Embryonic facial prominence (tissue), 1 donor: ENCODE results near the gene LDLRAD4.
"Not testable (repeated sequence)": the region's sequence is repeated elsewhere in the genome, so short reads cannot be mapped to it uniquely, and the experiment has no call there.

Source experiments
- DNase-seq: peaks from one replicate; pipeline ENCODE4 v3.0.0-alpha.2; 2016; ENCODE audit errors: extremely low spot score

LDLRAD4 gene

GRCh38 chr18:13462686-13463085 lies 244.1 kb downstream of the LDLRAD4 start:
- DNase-seq: no peak

GRCh38 chr18:13463526-13464210 lies 245.1 kb downstream of the LDLRAD4 start:
- no peak for DNase-seq

- DNase-seq: no peak
These were observed 246.0 kb downstream of the LDLRAD4 start for GRCh38 chr18:13464432-13465123.

GRCh38 chr18:13465124-13465446 lies 246.5 kb downstream of the LDLRAD4 start:
- no peak for DNase-seq

- DNase-seq: no peak
These were observed 246.9 kb downstream of the LDLRAD4 start for GRCh38 chr18:13465476-13465875.

- DNase-seq: no peak
These were observed 252.1 kb downstream of the LDLRAD4 start for GRCh38 chr18:13470516-13471197.

- DNase-seq: no peak
These were observed 252.8 kb downstream of the LDLRAD4 start for GRCh38 chr18:13471198-13471845.

GRCh38 chr18:13471971-13472628 lies 253.5 kb downstream of the LDLRAD4 start:
- no peak for DNase-seq

GRCh38 chr18:13473751-13474150 lies 255.2 kb downstream of the LDLRAD4 start:
- DNase-seq: no peak

- no peak for DNase-seq
These were observed 255.8 kb downstream of the LDLRAD4 start for GRCh38 chr18:13474336-13474735.

GRCh38 chr18:13474907-13475545 lies 256.5 kb downstream of the LDLRAD4 start:
- DNase-seq: no peak

- DNase-seq: not testable (repeated sequence)
These were observed 257.8 kb downstream of the LDLRAD4 start for GRCh38 chr18:13476312-13476711.

- DNase-seq: no peak
These were observed 258.7 kb downstream of the LDLRAD4 start for GRCh38 chr18:13477147-13477683.

- DNase-seq: no peak
These were observed 262.2 kb downstream of the LDLRAD4 start for GRCh38 chr18:13480571-13481255.

GRCh38 chr18:13481331-13481730 lies 262.8 kb downstream of the LDLRAD4 start:
- no peak for DNase-seq

- DNase-seq: no peak
These were observed 263.5 kb downstream of the LDLRAD4 start for GRCh38 chr18:13481820-13482617.

- no peak for DNase-seq
These were observed 264.0 kb downstream of the LDLRAD4 start for GRCh38 chr18:13482618-13482945.

- DNase-seq: no peak
These were observed 265.0 kb downstream of the LDLRAD4 start for GRCh38 chr18:13483316-13484270.

- DNase-seq: no peak
These were observed 266.6 kb downstream of the LDLRAD4 start for GRCh38 chr18:13485182-13485581.
